ENCODE data around the gene RD3L.
"Not testable (repeated sequence)": the region's sequence is repeated elsewhere in the genome, so short reads cannot be mapped to it uniquely, and the experiment has no call there.

RD3L gene

DNA sequence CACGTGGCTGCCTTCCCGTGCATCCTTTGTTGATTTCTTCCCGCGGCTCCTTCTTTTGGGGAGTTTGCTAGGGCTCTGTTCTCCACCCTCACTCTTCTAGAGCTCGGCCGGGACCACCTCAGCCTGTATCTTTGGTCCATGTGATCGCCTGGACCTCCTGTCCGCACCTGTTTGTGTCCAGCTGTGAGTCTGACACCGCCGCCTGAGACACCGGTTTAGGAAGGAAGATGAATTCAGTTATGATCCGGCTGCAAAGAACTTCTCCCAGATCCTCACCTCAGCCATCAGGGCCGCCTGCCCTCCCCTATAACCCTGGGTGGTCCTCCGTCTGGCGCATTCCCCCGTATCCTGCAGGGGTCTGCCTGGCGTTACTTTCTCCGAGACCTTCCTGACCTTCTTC is 14.8 kb downstream of the RD3L start:
- DNase-seq: no peak

DNA sequence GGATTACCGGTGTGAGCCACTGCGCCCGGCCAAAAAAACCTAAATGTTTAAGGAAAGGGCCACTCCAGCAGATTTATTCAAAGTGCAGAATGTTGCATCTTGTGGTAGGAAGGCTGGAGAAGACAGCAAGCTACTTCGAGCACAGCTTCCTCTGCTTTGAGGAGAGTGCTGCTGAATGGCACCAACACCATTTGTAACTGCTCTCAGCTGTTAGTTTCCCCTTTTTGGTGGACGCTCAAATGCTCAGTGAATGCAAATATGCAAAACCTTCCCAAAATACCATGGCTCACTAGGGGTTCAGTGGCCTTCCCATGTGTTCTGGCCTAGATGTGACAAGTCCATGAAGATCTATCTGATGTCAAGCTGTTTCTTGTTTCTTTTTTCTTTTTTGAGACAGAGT is 17.0 kb downstream of the RD3L start:
- no peak for DNase-seq

DNA sequence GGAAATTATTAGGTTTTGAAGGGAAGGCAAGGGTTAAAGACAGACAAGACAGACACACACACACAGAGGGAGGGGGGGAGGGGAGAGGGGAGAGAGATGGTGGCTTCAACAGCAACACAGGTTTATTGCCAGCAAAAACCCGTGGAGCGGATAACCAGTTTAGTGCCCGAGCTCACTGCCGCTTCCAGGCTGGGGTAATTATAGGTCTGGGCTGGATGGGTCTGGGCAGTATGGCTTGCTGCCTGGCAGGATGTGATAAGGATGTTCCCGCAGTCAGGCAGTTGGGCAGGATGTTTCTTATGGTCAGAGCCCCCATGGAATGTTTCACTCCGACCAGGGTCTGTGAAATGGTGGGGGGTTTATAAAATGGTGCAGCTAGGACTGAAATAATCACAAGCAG is 18.5 kb downstream of the RD3L start:
- DNase-seq: no peak

DNA sequence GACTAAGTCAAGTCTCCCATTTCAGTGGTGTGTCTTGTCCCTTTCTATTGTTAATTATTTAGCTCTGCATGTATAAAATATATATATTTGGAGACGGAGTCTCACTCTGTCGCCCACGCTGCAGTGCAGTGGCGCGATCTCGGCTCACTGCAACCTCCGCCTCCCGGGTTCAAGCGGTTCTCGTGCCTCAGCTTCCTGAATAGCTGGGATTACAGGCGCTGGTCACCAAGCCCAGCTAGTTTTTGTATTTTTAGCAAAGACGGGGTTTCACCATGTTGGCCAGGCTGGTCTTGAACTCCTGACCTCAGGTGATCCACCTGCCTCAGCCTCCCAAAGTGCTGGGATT is 20.5 kb downstream of the RD3L start:
- DNase-seq: not testable (repeated sequence)

DNA sequence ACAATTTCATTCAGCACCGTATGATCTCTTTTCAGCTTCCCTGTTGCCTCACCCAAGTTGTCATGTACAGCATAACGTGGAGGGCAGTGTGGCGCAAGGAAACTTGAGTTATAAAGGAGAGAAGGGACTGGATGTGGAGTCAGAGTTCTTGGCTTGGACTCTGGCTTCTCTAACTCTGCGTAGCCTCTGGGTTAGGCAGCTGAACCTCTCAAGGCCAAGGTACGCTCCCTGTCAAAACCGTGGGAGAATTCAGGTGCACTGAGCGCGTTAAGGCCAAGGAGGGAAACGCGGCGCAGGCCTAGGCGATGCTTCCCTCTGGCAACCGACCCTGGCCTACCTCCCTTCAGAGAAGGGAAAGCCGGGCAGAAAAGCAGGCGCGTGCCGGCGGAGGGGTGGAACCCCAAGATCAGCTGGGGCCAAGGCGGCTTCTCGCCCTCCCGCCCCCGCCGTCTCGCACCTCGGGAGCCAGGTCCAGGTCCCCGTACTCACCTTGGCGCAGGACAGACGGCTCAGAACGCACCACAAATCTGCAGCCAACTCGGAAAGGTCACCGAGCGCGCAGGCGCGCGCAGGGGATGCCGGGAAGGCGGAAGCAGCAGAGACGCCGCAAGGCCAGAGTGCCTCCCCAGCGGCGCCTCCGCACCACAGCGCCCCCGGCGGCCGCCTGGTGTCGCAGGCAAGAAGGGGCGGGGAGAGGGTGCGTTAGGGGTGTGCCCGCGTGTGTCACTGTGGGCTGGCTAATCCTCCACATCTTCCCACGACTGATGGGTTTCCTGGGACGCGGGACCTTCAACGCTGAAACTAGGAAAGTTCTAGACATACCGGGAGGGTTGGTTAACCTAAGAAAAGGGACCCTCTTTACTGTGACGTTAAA is 21.1 kb downstream of the RD3L start:
- DNase-seq: peak; percentile 92

DNA sequence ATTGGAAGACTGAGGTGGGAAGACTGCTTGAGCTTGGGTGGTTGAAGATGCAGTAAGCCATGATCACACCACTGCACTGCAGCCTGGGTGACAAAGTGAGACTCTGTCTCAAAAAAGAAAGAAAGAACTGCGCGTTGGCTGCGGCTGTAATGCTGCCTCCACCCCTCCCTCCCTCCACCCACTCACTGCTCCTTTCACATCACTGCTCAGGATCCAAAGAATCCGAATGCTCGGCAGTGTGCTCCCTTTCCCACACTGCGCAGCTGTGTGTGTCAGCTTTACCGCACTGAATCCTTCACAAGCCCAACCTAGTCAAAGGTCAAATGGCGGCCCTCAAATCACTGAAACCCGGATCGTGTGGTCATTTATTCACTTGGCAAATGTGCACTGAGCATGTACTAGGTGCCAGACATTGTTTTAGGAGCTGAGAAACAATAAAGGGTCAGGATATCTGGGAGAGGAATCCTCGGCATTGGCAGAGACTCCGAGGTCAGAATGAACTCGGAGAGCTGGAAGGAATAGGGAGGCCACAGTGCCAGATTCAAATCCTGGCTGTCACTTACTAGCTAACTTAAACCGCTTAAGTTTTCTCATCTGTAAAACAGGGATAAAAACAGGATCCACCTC is 25.6 kb downstream of the RD3L start:
- DNase-seq: no peak

DNA sequence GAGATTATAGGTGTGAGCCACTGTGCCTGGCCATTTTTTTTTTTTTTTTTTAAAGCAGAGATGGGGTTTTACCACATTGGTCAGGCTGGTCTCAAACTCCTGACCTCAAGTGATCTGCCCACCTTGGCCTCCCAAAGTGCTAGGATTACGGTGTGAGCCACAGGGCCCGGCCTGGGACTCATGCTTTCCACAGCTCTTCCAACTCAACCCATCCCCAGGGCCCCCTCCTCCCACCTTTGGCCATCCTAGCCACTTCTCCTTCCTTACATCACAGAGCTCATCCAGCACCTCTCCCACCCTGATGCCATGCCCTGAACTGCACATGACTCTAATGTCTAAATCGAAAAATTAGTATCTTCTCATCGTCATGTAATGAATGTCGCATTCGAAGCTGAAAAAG is 26.7 kb downstream of the RD3L start:
- DNase-seq: no peak

DNA sequence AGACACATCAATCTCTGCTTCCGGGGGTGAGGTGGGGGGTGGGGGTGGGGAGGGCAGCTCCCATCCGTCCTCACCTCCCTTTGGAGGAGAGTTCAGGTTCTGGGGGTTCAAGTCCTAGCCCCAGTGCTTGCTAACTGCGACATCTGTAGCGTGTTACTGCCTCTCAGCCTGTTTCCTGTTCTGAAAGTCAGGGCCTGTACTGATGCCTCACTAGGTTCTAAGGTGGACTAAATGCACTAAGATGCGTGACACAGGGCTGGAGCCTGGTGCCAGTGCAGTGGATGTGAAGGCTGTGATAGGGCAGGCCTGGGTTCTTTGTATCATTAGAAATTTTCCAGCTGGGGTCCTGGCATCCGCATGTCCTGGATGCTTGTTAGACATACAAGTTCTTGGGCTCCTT is 31.3 kb downstream of the RD3L start:
- no peak for DNase-seq

DNA sequence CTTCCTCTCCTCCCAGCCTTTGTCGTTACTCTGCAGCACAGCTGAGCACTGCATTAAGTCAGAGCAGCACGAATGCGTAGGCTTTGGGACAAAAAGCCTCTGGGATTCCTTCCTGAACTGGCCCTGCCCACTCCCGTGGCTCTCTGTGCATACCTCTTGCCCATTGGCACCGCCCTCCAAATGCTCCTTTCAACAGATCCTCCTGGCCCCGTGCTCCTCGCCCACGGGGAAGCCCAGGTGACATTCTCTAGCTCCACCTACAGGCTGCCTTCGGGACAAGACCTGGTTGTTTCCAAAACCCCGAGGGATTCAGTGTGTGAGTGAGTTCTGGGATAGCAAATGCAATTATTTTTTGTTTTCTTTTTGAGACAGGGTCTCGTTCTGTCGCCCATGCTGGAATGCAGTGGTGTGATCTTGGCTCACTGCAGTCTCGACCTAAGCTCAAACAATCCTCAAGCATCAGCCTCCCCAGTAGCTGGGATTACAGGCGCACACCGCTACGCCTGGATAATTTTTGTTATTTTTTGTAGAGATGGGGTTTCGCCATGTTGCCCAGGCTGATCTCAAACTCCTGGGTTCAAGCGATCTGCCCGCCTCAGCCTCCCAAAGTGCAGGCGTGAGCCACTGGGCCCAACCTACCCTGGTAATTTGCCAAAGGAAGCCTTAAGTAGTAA is 31.9 kb downstream of the RD3L start:
- peak; percentile 79 for DNase-seq

DNA sequence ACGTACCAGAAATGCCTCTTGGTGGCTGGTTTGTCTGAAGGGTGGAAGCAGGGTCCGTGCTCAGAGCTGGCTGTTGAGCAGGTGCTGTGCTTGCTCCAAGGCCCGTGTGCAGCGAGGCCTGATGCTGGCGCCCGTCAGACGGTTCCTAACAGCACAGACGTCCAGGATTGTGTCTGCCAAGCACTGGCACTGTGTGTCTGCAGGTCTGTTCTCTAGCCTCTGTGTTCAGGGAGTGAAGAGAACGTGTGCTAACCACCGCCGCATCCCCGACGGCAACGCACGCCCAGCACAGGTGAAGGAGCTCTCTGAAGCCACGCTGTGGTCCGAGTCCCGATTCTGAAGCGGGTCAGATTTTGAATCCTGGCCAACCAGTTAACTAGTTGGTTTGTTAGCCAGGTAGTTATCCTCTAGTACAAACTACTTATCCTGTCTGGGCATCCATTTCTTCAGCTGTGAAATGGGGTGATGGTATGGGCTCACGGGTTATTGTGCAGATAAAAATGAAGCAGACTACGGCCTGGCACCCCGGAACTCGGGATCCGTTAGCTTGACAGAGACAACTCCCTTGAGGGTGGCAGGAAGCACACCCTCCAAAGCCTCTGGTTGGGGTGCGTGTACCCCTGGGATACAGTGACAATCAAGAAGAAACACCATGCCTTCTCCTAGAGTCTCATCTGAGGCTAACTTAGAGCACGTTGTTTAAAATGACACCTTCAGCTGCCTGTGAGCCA is 32.6 kb downstream of the RD3L start:
- no peak for DNase-seq

DNA sequence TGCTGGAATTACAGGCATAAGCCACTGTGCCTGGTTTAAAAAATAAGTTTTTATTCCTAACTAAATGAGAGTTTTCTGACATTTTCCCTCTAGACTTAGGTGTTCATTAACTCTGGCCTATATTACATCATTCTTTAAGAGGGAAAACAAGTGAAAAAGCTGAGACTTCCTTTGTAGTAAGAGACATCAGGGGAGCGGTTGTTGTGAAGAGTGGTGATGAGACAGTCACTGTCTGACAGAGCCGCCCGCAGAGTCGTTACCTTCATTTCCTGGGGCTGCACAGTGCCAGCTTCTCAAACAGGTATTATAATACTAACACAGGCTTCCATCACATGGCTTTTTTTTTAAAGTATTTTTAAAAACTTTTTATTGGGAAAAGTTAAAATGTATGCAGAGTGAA is 33.7 kb downstream of the RD3L start:
- no peak for DNase-seq

DNA sequence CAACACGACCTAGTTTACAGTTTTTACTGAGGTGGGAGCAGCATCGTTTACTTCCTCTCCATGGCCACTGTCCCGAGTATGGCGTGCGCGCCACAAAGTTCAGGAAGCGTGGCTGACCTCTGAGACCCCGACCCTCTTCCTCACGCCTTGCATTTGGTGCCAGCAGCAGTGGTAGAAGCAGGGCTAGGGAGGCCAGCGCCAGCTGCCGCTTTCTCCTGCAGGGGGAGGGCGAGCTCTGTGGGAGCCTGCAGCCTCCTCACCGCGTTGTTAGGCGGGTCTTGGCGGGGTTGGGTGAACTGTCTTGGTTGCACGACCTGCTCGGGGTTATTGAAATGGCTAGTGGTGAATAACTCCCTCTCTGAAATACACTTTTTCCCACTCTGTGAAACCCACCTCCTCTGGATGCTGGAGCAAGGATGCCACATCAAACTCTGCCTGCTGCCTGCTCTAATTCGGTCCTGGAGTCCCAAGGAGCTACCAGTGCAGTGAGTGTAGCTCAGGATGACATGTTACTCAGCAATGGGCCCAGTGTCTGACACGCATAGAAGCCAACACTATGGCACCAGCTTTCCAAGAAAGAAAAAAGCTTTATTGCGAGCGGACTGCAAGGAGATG is 36.4 kb downstream of the RD3L start:
- no peak for DNase-seq

DNA sequence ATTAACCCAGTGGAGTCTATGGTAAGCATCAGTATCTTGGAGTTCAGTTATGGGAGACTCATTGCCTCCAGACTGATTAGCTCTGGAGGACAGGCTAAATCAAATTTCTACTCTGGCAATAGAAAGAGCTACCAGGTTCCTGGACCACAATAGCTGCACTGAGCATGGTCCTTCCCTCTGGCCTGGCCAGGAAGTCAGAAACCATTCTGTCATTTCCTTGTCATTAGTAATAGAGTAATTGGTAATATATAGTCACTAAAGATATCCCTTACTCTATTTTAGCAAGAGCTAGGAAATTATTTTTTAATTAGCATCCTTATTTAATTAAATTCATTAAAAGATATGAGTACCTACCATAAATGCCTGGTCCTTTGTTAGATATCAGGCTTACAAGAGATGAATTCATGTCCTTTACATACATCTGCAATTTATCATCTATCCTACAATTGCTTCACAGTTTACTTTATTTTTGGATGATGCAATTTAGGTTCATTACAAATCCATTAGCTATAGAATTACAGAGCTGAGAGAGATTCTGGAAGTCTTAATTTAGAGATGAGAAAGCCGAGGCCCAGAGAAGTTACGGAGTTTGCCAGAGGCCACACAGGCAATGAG is 37.7 kb downstream of the RD3L start:
- DNase-seq: no peak

DNA sequence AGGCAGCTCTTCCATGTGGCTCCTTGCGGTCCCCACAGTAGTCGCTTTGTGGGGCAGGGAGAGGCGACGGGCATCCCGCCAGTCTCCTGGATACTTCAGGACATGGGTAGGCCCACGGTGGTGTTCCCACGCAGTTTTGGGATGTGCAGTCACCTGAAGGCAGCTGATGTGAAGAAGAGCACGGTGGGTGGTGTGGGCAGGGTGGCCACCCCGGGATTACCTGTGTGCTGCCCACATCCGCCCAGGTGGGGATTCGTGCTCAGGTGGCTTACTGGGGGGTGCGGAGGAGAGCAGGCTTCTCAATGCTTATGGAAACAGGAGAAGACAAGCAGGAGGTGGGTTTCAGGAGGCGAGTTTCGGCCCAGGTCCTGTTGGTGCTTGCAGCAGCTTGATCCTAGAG is 42.5 kb downstream of the RD3L start:
- no peak for DNase-seq

DNA sequence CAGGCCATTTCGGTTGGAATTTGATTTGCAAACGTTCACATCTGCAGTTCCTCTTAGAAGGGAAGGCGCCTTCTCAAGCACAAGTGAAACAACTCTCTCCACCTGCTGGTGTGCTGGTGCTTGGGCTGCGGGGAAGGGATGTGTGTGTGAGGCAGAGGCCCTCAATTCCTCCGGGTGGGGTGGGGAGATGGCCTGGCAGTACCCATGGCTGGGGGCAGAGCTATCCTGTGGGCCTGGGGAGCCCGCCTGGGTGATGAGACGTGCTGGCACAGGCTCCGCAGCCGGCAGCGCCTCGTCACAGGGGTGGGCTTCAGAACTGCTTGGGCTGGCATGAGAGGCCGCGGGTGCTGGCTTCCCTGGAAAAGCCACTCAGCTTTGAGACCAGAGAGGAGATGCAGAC is 43.0 kb downstream of the RD3L start:
- DNase-seq: no peak

DNA sequence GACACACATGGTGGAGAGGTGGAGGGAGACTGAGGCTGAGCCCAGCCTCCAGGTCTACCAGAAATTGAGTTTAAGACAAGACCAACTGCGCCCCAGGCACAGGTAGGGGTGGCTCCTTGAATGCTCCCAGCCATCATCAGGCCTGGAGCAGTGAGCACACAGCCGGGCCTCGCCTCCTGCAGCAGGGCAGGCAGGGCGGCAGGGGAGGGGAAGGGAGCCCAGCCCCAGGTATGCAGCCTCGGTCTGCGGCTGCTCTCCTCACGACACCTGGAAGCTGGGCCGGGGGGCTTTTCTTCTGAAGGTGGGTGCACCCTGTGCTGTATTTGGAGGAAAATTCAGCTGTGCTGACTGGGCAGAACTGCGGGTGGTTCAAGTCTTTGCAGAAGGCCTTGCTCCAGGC is 43.6 kb downstream of the RD3L start:
- no peak for DNase-seq

DNA sequence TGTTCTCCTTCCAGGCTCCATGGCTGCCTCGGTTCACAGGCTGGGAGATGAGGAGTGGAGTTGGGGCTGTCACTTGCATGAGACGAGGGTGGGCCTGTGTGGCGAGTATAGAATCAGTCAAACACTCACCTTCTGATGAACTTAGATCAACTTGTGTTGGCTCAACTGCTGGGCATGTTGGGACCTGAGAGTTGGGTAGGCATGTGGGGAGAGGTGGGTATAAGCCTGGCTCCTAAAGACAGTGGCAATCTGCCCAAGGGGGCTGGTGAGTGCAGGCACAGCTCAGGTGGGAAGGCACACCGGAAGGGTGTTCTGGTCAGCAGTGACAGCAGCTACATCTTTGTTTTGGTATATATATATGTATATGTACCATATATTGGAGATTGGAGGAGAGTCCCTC is 44.1 kb downstream of the RD3L start:
- DNase-seq: no peak

DNA sequence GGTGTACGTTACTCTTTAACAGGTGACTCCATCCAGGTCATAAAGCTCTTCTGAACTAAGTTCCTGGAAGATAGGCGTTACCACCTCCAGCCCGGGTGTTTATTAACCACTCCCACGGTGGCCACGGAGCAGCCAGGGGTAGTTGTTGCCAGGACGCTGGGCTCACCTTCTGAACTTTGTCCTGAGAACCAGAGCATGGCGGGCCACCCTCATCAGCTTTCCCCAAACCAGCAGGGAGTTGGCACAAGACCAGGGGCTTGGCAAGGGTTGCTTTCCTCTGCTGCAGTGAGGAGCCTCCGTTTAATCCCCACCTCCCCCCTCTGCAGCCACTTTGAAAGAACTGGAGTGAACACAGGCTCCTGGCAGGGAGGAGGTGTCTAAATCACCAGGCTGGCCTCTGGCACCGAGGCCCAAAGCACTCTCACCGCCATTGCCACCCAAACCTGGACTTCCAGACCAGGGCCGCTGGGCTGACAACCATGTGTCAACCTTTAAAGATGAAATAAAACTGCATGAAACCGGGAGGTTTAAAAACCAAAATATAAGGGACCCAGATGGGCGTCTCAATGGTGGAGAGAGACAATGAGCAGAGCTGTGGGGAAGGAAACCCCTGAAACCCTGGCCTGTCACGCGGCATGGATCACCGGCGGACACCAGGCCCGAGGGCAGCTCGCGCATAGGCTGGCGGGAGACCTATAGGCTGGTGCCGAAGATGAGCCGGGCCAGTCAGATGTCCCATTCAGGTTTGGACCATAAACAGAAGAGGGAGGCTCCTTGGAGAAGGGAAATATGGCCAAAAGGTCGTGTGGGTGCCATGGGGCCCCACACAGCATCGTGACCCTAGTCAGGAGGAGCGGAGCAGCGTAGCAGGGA is 45.0 kb downstream of the RD3L start:
- DNase-seq: no peak

DNA sequence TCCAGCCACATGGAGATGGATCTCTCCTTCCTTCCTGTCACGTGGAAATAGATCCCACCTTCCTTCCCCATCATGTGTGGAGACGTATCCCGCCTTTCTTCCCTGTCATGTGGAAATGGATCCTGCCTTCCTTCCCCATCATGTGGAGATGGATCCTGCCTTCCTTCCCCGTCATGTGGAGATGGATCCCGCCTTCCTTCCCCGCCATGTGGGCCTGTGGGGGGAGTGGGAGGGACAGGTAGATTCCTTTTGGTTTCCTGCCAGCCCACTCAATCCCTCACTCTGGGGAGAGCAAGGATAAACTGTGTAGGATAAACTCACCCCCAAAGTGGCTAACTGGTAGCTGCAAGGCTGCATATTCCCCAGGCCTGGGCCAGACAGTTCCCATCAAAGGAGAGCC is 45.8 kb downstream of the RD3L start:
- DNase-seq: no peak

DNA sequence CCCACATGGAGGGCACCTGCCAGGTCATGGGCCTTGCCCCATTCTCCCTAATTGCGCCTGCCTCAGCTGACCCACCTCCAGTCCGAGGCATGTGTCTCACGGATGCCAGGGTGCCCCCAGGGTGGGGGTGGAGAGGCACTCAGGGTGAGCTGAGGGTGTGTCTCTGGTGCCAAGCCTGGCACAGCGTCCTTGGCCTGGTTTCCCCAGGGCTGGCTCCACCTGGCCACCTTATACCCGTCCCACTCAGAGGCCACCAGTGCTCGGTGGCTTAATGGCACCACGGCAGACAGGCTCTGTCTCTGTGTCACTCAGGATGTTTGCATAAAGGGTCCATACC is 47.6 kb downstream of the RD3L start:
- no peak for DNase-seq

DNA sequence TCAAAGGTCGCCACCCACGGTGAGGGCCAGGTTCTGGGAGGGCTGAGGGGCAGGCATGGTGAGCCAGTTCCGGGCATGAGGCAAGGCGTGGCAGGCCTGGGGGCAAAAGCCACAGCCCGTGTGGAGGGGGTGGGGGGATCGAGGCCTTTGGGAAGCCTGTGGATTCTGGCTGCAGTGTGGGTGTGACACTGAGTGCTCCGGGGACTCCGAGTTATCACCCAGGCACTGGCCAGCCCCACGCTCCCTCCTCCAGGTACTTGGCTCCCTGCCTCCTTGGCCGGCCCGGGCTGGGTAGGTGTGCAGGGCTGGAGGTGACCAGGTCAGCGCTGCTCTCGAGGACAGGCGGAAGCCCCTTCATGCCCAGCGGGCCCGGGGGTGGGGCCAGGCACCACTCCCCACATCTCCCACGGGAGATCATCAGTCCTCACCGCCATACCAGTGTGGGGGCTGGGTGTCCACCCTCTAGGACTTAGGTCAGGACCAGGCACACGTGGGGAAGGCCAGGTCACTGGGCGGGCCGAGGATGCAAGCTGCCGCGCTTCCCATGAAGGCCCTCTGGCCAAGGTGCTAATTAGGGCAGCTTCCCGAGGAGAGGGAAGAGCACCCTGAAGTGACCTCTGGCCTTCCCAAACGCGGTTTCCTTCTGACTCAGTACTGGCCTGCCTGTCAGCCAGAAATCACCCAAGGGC is 48.2 kb downstream of the RD3L start:
- DNase-seq: no peak

All from NCI-H774 (cell line).